A673 (cell line): ENCODE measurements around the gene ENOX2. TPM values are rescaled to one million over a fixed set of nuclear protein-coding genes. Genes with fewer than 3 reads are reported as not detected.

Source experiments
- BruUV-seq: library from RNA; stranded (reverse); fragments of 400-500 nt; replicated peaks from 2 replicates; lab custom pipeline; 2021; lab: Mats Ljungman, UMichigan
- CTCF ChIA-PET: fragments of 300-600 bp; sonication (Branson Sonifier 250); formaldehyde crosslinking; loops from one replicate; lab custom pipeline; 2022; ENCODE audit warnings: antibody characterized with exemption; lab: Charles Lee
- POLR2A ChIA-PET: fragments of 300-600 bp; sonication (Branson Sonifier 250); formaldehyde crosslinking; loops from one replicate; lab custom pipeline; 2022; ENCODE audit warnings: antibody characterized with exemption; ENCODE audit not compliant: low non-redundant PET; lab: Charles Lee
- DNase-seq: peaks from one replicate; pipeline ENCODE4 v3.0.0-alpha.2; 2015; ENCODE audit warnings: low spot score
- H3K27ac ChIP-seq: fragments of 200-600 bp; sonication (generic); 2 replicates; pipeline ENCODE4 v1.5.1; 2016; ENCODE audit warnings: mixed run types, low read depth, mild to moderate bottlenecking, mixed read lengths, antibody characterized with exemption, low read length; ENCODE audit not compliant: poor library complexity, severe bottlenecking
- H3K27me3 ChIP-seq: fragments of 200-600 bp; sonication (generic); replicated peaks from 2 replicates; pipeline ENCODE4 v1.6.1; 2017; ENCODE audit warnings: mixed run types, low read depth, mild to moderate bottlenecking, mixed read lengths, antibody characterized with exemption, low read length; ENCODE audit not compliant: insufficient read depth, poor library complexity
- H3K36me3 ChIP-seq: fragments of 200-600 bp; sonication (generic); 2 replicates; pipeline ENCODE4 v1.6.1; 2016; ENCODE audit warnings: mixed run types, mild to moderate bottlenecking, mixed read lengths, antibody characterized with exemption, low read length; ENCODE audit not compliant: insufficient read depth, poor library complexity, severe bottlenecking
- H3K4me1 ChIP-seq: fragments of 200-600 bp; sonication (generic); 2 replicates; pipeline ENCODE4 v1.6.1; 2017; ENCODE audit warnings: mixed run types, mild to moderate bottlenecking, mixed read lengths, antibody characterized with exemption, low read length; ENCODE audit not compliant: insufficient read depth, poor library complexity, severe bottlenecking
- H3K4me3 ChIP-seq: fragments of 200-600 bp; sonication (generic); 2 replicates; pipeline ENCODE4 v1.5.1; 2016; ENCODE audit warnings: low read depth, mixed run types, mild to moderate bottlenecking, mixed read lengths, low read length; ENCODE audit not compliant: poor library complexity, severe bottlenecking
- H3K9me3 ChIP-seq: fragments of 200-600 bp; sonication (generic); 2 replicates; pipeline ENCODE4 v1.6.1; 2016; ENCODE audit warnings: mixed run types, low read depth, mild to moderate bottlenecking, mixed read lengths, antibody characterized with exemption, low read length; ENCODE audit not compliant: poor library complexity, severe bottlenecking
- EZH2 ChIP-seq: fragments of 200-600 bp; sonication (generic); IDR thresholded peaks from 2 replicates; pipeline ENCODE4 v1.6.1; 2017; ENCODE audit warnings: borderline replicate concordance, low read depth, mild to moderate bottlenecking, mixed read lengths, antibody characterized with exemption, low read length; ENCODE audit not compliant: poor library complexity, severe bottlenecking
- intact Hi-C: fragments of 100-400 bp; cut with micrococcal nuclease; formaldehyde crosslinking; loops from one replicate; pipeline ENCODE4 v1.10.0; 2022; ENCODE audit not compliant: unreplicated experiment
- total RNA-seq: library from RNA; stranded (reverse); gene quantifications from 2 replicates; pipeline ENCODE4 v1.2.3, GENCODE V29; 2021
- TF ChIP-seq, protein P1 (sequence below): fragments of 300-800, 200-600 bp; sonication (generic); conservative IDR thresholded peaks from 2 replicates; pipeline ENCODE4 v1.5.1; 2017; ENCODE audit warnings: low read depth, mild to moderate bottlenecking, antibody characterized with exemption, low read length, moderate library complexity, mixed read lengths

The ENOX2 gene
- total RNA-seq, 1 experiment from 2014 or later: 12.9 TPM

DNA sequence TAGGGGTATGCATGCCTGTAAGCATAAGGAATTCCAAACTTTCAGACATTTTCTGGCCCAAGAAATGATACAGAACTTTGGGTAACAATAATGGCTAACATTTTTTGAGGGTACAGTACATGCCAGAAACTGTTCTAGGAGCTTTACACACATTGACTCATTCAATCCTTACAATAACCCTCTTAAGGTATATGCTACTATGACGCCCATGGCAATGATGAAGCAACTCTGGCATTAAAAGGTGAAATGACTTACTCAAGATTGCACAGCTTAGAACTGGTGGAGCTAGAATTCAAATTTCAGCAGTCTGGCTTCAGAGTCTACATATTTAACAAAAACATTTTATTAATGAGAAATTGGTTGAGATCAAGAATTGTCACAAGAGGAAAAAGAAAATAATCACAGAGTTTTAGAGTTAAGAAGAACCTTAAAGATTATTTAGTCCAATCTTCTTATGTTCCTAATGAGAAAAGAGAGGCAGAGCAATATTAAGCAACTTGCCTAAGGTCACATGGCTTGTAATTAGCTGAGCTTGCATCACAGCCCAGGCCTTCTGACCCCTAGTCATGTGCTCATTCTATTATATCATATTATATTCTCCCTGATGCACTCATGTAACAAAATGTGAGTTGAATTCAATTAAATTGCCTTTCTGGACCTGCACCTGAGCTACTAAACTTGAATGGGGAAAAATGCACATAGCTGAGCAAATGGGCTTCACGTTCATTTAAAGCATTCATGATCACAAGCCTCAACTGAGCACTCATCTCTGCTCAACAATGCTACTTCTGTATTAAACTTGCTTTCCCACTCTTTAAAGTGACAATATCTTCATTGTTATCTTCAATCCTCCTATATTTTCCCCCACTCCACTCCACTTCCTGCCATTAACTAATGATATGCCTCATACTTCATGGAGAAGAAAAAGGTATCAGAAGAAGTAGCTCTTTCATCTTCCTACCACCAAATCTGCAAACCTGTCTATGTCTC is 73.2 kb downstream of the ENOX2 start:
- Histone ChIP-seq H3K36me3 (no peaks in the 10 kb centered on the region), H3K4me1 (peaks cover 6% of the 10 kb centered on the region), H3K27me3 (no peaks in the 10 kb centered on the region), H3K27ac (no peak overlapping the region), H3K4me3 (no peak overlapping the region), H3K9me3 (no peaks in the 10 kb centered on the region)
- DNase-seq: no peak
- CTCF ChIA-PET: no interaction called here
- no TSS peak for BruUV-seq
- POLR2A ChIA-PET: no interaction called here
- intact Hi-C loops: no loop called here
- no peak for TF ChIP-seq EZH2
- TF ChIP-seq, protein P1, sequence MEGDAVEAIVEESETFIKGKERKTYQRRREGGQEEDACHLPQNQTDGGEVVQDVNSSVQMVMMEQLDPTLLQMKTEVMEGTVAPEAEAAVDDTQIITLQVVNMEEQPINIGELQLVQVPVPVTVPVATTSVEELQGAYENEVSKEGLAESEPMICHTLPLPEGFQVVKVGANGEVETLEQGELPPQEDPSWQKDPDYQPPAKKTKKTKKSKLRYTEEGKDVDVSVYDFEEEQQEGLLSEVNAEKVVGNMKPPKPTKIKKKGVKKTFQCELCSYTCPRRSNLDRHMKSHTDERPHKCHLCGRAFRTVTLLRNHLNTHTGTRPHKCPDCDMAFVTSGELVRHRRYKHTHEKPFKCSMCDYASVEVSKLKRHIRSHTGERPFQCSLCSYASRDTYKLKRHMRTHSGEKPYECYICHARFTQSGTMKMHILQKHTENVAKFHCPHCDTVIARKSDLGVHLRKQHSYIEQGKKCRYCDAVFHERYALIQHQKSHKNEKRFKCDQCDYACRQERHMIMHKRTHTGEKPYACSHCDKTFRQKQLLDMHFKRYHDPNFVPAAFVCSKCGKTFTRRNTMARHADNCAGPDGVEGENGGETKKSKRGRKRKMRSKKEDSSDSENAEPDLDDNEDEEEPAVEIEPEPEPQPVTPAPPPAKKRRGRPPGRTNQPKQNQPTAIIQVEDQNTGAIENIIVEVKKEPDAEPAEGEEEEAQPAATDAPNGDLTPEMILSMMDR: no peak

DNA sequence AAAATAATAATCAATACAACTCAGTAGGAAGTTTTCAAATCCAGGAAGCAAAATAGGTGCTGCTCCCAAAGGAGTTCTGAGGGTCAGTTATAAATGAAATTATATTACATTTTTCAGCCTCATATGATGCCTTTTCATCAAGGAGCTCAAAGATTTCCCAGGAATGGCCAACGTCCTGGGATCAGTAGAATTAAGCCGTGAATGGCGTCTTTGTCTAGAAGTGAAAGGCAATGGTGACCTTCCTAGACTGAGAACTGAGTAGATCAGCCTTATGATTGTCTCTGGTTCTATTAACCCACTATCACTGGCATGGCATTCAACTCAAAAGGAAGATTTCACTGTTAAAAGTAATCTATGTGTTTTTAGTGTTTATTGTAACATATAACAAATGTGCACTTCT is 74.4 kb downstream of the ENOX2 start:
- Histone ChIP-seq H3K27ac (no peak overlapping the region), H3K9me3 (no peaks in the 10 kb centered on the region), H3K27me3 (no peaks in the 10 kb centered on the region), H3K36me3 (no peaks in the 10 kb centered on the region), H3K4me3 (no peak overlapping the region), H3K4me1 (no peaks in the 10 kb centered on the region)
- ChIA-PET POLR2A (no interaction called here), CTCF (no interaction called here)
- no TSS peak for BruUV-seq
- DNase-seq: no peak
- intact Hi-C loops: no loop called here
- TF ChIP-seq, protein P1: no peak
- TF ChIP-seq EZH2: no peak

GRCh38 chrX:130827648-130828047 is 75.4 kb downstream of the ENOX2 start:
- H3K27me3 ChIP-seq: no peaks in the 10 kb centered on the region
- ChIA-PET CTCF (no interaction called here), POLR2A (no interaction called here)
- DNase-seq: no peak
- no peak overlapping the region for H3K27ac ChIP-seq
- no peaks in the 10 kb centered on the region for H3K9me3 ChIP-seq
- no peaks in the 10 kb centered on the region for H3K4me1 ChIP-seq
- H3K36me3 ChIP-seq: no peaks in the 10 kb centered on the region
- no TSS peak for BruUV-seq
- intact Hi-C loops: no loop called here
- no peak overlapping the region for H3K4me3 ChIP-seq
- TF ChIP-seq, protein P1: no peak
- no peak for TF ChIP-seq EZH2
